SK-N-SH treated with all-trans-retinoic acid at 6 μM for 48 hours (cell line): ENCODE results near the gene OCA2.

Source experiments
- ATAC-seq: fragments of 200-7000 bp; cut with Tn5 transposase; 3 replicates; pipeline ENCODE4 v1.9.1; 2020; ENCODE audit warnings: mild to moderate bottlenecking, moderate library complexity
- ARNTL ChIP-seq: fragments of 450-650 bp; formaldehyde crosslinking; IDR thresholded peaks from 2 replicates; pipeline ENCODE4 v1.5.0; 2020; ENCODE audit warnings: low read depth, mild to moderate bottlenecking, moderate library complexity, borderline replicate concordance
- BACH2 ChIP-seq: fragments of 250-450 bp; sonication (Bioruptor Pico); IDR thresholded peaks from 2 replicates; pipeline ENCODE4 v1.9.0; 2021; ENCODE audit warnings: mild to moderate bottlenecking, borderline replicate concordance
- CSDC2 ChIP-seq: fragments of 250-450 bp; sonication (Bioruptor Pico); IDR thresholded peaks from 2 replicates; pipeline ENCODE4 v1.5.0; 2020; ENCODE audit warnings: mild to moderate bottlenecking, moderate library complexity
- GLIS3 ChIP-seq: fragments of 250-450 bp; sonication (Bioruptor Pico); IDR thresholded peaks from 2 replicates; pipeline ENCODE4 v1.5.0; 2020; ENCODE audit warnings: mild to moderate bottlenecking, moderate library complexity
- ISL1 ChIP-seq: fragments of 250-450 bp; sonication (Bioruptor Pico); IDR thresholded peaks from 2 replicates; pipeline ENCODE4 v2.1.2; 2022; ENCODE audit warnings: mild to moderate bottlenecking, moderate library complexity
- OSR1 ChIP-seq: fragments of 250-450 bp; sonication (Bioruptor Pico); IDR thresholded peaks from 2 replicates; pipeline ENCODE4 v1.8.0; 2022; ENCODE audit warnings: moderate library complexity, mild to moderate bottlenecking, inconsistent platforms
- PPARA ChIP-seq: fragments of 250-450 bp; sonication (Bioruptor Pico); IDR thresholded peaks from 2 replicates; pipeline ENCODE4 v1.5.0; 2020; ENCODE audit warnings: mild to moderate bottlenecking, borderline replicate concordance
- RARB ChIP-seq: fragments of 250-450 bp; sonication (Bioruptor Pico); IDR thresholded peaks from 2 replicates; pipeline ENCODE4 v1.8.0; 2021; ENCODE audit warnings: mild to moderate bottlenecking, moderate library complexity
- SNAI2 ChIP-seq: fragments of 250-450 bp; sonication (Bioruptor Pico); IDR thresholded peaks from 2 replicates; pipeline ENCODE4 v1.5.0; 2020; ENCODE audit warnings: mild to moderate bottlenecking, moderate library complexity
- TCF4 ChIP-seq: fragments of 250-450 bp; sonication (Bioruptor Pico); IDR thresholded peaks from 2 replicates; pipeline ENCODE4 v1.8.0; 2021; ENCODE audit warnings: mild to moderate bottlenecking, moderate library complexity, borderline replicate concordance
- ZC3H10 ChIP-seq: fragments of 250-450 bp; sonication (Bioruptor Pico); IDR thresholded peaks from 2 replicates; pipeline ENCODE4 v1.5.1; 2021; ENCODE audit warnings: mild to moderate bottlenecking, moderate library complexity
- ZFP3 ChIP-seq: fragments of 250-450 bp; sonication (Bioruptor Pico); IDR thresholded peaks from 2 replicates; pipeline ENCODE4 v1.5.0; 2020; ENCODE audit warnings: mild to moderate bottlenecking, moderate library complexity
- ZFP30 ChIP-seq: fragments of 450-650 bp; formaldehyde crosslinking; IDR thresholded peaks from 2 replicates; pipeline ENCODE4 v1.5.0; 2022; ENCODE audit warnings: mild to moderate bottlenecking, moderate library complexity
- ZNF565 ChIP-seq: fragments of 450-650 bp; formaldehyde crosslinking; conservative IDR thresholded peaks from 2 replicates; pipeline ENCODE4 v1.5.0; 2020; ENCODE audit warnings: low read depth, mild to moderate bottlenecking, moderate library complexity
- ZNF70 ChIP-seq: fragments of 450-650 bp; formaldehyde crosslinking; IDR thresholded peaks from 2 replicates; pipeline ENCODE4 v1.5.0; 2020; ENCODE audit warnings: mild to moderate bottlenecking, moderate library complexity
- TF ChIP-seq, protein P1 (sequence below): fragments of 250-450 bp; sonication (Bioruptor Pico); IDR thresholded peaks from 2 replicates; pipeline ENCODE4 v1.8.0; 2021; ENCODE audit warnings: low read depth, mild to moderate bottlenecking, moderate library complexity, borderline replicate concordance
- TF ChIP-seq, protein P2 (sequence below): fragments of 250-450 bp; sonication (Bioruptor Pico); IDR thresholded peaks from 2 replicates; pipeline ENCODE4 v1.8.0; 2020; ENCODE audit warnings: mild to moderate bottlenecking, moderate library complexity, borderline replicate concordance
- TF ChIP-seq, protein P3 (sequence below): fragments of 250-450 bp; sonication (Bioruptor Pico); IDR thresholded peaks from 2 replicates; pipeline ENCODE4 v1.5.1; 2021; ENCODE audit warnings: mild to moderate bottlenecking, moderate library complexity
- TF ChIP-seq, protein P4 (sequence below): fragments of 250-450 bp; sonication (Bioruptor Pico); IDR thresholded peaks from 2 replicates; pipeline ENCODE4 v1.5.0; 2020; ENCODE audit warnings: mild to moderate bottlenecking, moderate library complexity
- TF ChIP-seq, protein P5 (sequence below): fragments of 250-450 bp; sonication (Bioruptor Pico); IDR thresholded peaks from 2 replicates; pipeline ENCODE4 v1.5.1; 2020; ENCODE audit warnings: low read depth, mild to moderate bottlenecking, moderate library complexity

OCA2 gene

DNA sequence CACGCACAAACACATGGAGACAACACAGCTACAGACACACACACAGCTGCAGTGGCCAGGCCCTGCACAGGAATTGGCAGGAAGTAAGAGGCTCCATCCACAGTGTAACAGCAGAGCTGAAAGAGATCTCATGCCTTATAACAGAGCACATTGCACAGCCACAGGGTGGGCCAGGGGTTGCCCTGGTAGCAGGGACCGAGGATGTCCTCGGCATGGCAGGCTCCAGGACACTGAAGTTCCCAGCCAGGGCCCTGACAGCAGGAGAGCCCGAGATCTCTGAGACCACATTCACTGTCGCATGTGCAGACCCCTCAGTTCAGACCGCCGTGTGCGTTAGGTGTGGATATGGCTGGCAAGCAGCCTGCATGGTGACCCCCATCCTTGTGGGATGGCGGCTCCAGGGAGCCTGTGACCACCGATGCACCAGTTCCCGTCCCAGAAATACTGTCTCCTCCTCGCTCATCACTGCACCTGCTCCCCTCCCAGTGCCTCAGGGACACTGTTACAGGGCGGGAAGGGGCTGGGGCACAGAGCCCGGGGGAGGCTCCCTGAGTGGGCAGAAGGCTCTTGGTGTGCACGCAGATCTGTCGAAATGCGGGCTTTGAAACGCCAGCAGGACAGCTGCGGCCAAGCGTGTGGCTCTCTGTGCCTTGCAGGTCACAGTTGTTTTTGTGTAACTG is 1.5 kb upstream of the OCA2 start:
- ATAC-seq = no peak
- TF ChIP-seq ARNTL (CRISPR knock-in tag) (no peak), ZFP30 (CRISPR knock-in tag) (no peak), PPARA (no peak), RARB (CRISPR knock-in tag) (no peak), ZFP3 (CRISPR knock-in tag) (no peak), OSR1 (CRISPR knock-in tag) (no peak), ZNF70 (CRISPR knock-in tag) (no peak), BACH2 (CRISPR knock-in tag) (no peak), GLIS3 (CRISPR knock-in tag) (no peak), TCF4 (no peak)
- TF ChIP-seq, protein P1, sequence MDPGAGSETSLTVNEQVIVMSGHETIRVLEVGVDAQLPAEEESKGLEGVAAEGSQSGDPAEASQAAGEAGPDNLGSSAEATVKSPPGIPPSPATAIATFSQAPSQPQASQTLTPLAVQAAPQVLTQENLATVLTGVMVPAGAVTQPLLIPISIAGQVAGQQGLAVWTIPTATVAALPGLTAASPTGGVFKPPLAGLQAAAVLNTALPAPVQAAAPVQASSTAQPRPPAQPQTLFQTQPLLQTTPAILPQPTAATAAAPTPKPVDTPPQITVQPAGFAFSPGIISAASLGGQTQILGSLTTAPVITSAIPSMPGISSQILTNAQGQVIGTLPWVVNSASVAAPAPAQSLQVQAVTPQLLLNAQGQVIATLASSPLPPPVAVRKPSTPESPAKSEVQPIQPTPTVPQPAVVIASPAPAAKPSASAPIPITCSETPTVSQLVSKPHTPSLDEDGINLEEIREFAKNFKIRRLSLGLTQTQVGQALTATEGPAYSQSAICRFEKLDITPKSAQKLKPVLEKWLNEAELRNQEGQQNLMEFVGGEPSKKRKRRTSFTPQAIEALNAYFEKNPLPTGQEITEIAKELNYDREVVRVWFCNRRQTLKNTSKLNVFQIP (CRISPR knock-in tag) = no peak
- TF ChIP-seq, protein P2, sequence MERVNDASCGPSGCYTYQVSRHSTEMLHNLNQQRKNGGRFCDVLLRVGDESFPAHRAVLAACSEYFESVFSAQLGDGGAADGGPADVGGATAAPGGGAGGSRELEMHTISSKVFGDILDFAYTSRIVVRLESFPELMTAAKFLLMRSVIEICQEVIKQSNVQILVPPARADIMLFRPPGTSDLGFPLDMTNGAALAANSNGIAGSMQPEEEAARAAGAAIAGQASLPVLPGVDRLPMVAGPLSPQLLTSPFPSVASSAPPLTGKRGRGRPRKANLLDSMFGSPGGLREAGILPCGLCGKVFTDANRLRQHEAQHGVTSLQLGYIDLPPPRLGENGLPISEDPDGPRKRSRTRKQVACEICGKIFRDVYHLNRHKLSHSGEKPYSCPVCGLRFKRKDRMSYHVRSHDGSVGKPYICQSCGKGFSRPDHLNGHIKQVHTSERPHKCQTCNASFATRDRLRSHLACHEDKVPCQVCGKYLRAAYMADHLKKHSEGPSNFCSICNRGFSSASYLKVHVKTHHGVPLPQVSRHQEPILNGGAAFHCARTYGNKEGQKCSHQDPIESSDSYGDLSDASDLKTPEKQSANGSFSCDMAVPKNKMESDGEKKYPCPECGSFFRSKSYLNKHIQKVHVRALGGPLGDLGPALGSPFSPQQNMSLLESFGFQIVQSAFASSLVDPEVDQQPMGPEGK = no peak
- TF ChIP-seq, protein P3, sequence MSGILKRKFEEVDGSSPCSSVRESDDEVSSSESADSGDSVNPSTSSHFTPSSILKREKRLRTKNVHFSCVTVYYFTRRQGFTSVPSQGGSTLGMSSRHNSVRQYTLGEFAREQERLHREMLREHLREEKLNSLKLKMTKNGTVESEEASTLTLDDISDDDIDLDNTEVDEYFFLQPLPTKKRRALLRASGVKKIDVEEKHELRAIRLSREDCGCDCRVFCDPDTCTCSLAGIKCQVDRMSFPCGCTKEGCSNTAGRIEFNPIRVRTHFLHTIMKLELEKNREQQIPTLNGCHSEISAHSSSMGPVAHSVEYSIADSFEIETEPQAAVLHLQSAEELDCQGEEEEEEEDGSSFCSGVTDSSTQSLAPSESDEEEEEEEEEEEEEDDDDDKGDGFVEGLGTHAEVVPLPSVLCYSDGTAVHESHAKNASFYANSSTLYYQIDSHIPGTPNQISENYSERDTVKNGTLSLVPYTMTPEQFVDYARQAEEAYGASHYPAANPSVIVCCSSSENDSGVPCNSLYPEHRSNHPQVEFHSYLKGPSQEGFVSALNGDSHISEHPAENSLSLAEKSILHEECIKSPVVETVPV (CRISPR knock-in tag) = no peak
- TF ChIP-seq, protein P4, sequence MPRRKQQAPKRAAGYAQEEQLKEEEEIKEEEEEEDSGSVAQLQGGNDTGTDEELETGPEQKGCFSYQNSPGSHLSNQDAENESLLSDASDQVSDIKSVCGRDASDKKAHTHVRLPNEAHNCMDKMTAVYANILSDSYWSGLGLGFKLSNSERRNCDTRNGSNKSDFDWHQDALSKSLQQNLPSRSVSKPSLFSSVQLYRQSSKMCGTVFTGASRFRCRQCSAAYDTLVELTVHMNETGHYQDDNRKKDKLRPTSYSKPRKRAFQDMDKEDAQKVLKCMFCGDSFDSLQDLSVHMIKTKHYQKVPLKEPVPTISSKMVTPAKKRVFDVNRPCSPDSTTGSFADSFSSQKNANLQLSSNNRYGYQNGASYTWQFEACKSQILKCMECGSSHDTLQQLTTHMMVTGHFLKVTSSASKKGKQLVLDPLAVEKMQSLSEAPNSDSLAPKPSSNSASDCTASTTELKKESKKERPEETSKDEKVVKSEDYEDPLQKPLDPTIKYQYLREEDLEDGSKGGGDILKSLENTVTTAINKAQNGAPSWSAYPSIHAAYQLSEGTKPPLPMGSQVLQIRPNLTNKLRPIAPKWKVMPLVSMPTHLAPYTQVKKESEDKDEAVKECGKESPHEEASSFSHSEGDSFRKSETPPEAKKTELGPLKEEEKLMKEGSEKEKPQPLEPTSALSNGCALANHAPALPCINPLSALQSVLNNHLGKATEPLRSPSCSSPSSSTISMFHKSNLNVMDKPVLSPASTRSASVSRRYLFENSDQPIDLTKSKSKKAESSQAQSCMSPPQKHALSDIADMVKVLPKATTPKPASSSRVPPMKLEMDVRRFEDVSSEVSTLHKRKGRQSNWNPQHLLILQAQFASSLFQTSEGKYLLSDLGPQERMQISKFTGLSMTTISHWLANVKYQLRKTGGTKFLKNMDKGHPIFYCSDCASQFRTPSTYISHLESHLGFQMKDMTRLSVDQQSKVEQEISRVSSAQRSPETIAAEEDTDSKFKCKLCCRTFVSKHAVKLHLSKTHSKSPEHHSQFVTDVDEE = no peak

DNA sequence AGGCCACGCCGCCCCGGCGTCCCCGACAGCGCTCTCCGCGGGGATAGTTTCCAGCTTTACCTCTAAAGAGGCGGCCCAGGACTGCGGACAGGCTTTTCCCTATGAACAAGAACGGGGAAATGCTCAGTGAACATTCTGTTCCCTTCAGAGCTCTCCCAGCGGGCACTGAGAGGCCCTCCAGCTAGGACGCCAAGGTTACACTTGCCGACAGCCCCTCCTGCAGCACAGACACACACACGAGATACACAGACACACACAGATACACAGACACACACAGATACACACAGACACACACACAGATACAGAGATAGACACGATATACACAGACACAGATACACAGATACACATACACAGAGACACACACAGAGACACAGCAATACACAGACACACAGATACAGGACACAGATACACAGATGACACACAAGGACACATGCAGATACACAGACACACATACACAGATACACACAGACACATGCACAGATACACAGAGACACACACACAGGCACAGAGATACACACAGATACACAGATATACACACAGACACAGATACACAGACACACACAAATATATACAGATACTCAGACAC is 533 bp upstream of the OCA2 start:
- ATAC-seq = no peak
- TF ChIP-seq ZC3H10 (no peak), RARB (CRISPR knock-in tag) (no peak), ZNF565 (CRISPR knock-in tag) (no peak), ZNF70 (CRISPR knock-in tag) (no peak), GLIS3 (CRISPR knock-in tag) (no peak), OSR1 (CRISPR knock-in tag) (no peak), ARNTL (CRISPR knock-in tag) (no peak), CSDC2 (no peak), ISL1 (CRISPR knock-in tag) (no peak), BACH2 (CRISPR knock-in tag) (no peak), ZFP3 (CRISPR knock-in tag) (no peak), SNAI2 (CRISPR knock-in tag) (no peak), TCF4 (no peak), ZFP30 (CRISPR knock-in tag) (no peak)
- TF ChIP-seq, protein P4 = no peak
- TF ChIP-seq, protein P5, sequence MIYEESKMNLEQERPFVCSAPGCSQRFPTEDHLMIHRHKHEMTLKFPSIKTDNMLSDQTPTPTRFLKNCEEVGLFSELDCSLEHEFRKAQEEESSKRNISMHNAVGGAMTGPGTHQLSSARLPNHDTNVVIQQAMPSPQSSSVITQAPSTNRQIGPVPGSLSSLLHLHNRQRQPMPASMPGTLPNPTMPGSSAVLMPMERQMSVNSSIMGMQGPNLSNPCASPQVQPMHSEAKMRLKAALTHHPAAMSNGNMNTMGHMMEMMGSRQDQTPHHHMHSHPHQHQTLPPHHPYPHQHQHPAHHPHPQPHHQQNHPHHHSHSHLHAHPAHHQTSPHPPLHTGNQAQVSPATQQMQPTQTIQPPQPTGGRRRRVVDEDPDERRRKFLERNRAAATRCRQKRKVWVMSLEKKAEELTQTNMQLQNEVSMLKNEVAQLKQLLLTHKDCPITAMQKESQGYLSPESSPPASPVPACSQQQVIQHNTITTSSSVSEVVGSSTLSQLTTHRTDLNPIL (CRISPR knock-in tag) = no peak
- TF ChIP-seq, protein P3 (CRISPR knock-in tag) = no peak
- TF ChIP-seq, protein P1 (CRISPR knock-in tag) = no peak
- TF ChIP-seq, all 23 proteins: peak for 0
